Astrocyte (in vitro differentiated cells and primary cell): ENCODE measurements around the gene SLC27A4. TPM values are rescaled to one million over a fixed set of nuclear protein-coding genes. Genes with fewer than 3 reads are reported as not detected.

Experiments
- DNase-seq: peaks from one replicate; pipeline ENCODE4 v3.0.0-alpha.2; 2010; ENCODE audit warnings: low read depth
- FAIRE-seq: peaks from 2 replicates; lab custom pipeline; 2011; peaks lifted over from hg19 to GRCh38; lab: Jason Lieb, UNC
- H2AFZ ChIP-seq: 2 replicates; pipeline ENCODE4 v1.6.0; 2012; ENCODE audit warnings: low read depth, low read length, inconsistent platforms
- H3K27ac ChIP-seq: 2 replicates; pipeline ENCODE4 v1.5.1; 2011; ENCODE audit warnings: low read depth, low read length, inconsistent platforms
- H3K27me3 ChIP-seq: 2 replicates; pipeline ENCODE4 v1.6.0; 2011; ENCODE audit warnings: low read length, inconsistent platforms; ENCODE audit not compliant: insufficient read depth
- H3K36me3 ChIP-seq: 2 replicates; pipeline ENCODE4 v1.5.1; 2011; ENCODE audit warnings: low read length, inconsistent platforms; ENCODE audit not compliant: insufficient read depth
- H3K4me1 ChIP-seq: 2 replicates; pipeline ENCODE4 v1.5.1; 2011; ENCODE audit warnings: low read length, inconsistent platforms; ENCODE audit not compliant: insufficient read depth
- H3K4me2 ChIP-seq: 2 replicates; pipeline ENCODE4 v1.6.0; 2012; ENCODE audit warnings: low read length, inconsistent platforms
- H3K4me3 ChIP-seq: 2 replicates; pipeline ENCODE4 v1.5.1; 2011; ENCODE audit warnings: low read depth, mild to moderate bottlenecking, low read length, inconsistent platforms; ENCODE audit not compliant: insufficient read depth
- H3K79me2 ChIP-seq: 2 replicates; pipeline ENCODE4 v1.6.0; 2012; ENCODE audit warnings: mild to moderate bottlenecking, low read length, inconsistent platforms; ENCODE audit not compliant: insufficient read depth
- H3K9ac ChIP-seq: 2 replicates; pipeline ENCODE4 v1.6.0; 2012; ENCODE audit warnings: mild to moderate bottlenecking, low read length, inconsistent platforms
- H3K9me3 ChIP-seq: 2 replicates; pipeline ENCODE4 v1.5.1; 2012; ENCODE audit warnings: low read depth, mild to moderate bottlenecking, low read length, inconsistent platforms; ENCODE audit not compliant: insufficient read depth
- H4K20me1 ChIP-seq: 2 replicates; pipeline ENCODE4 v1.6.0; 2012; ENCODE audit warnings: low read length, inconsistent platforms; ENCODE audit not compliant: insufficient read depth
- H3K27ac Mint-ChIP-seq: one replicate; pipeline ENCODE4 v1.8.0; 2021; ENCODE audit warnings: mild to moderate bottlenecking, mixed read lengths; ENCODE audit not compliant: unreplicated experiment
- H3K27me3 Mint-ChIP-seq: one replicate; pipeline ENCODE4 v1.8.0; 2021; ENCODE audit warnings: low read depth, mixed read lengths; ENCODE audit not compliant: unreplicated experiment
- H3K36me3 Mint-ChIP-seq: one replicate; pipeline ENCODE4 v1.8.0; 2021; ENCODE audit warnings: low read depth, mixed read lengths; ENCODE audit not compliant: unreplicated experiment
- H3K4me1 Mint-ChIP-seq: one replicate; pipeline ENCODE4 v1.8.0; 2021; ENCODE audit warnings: low read depth, mixed read lengths; ENCODE audit not compliant: unreplicated experiment
- H3K4me3 Mint-ChIP-seq: one replicate; pipeline ENCODE4 v1.8.0; 2021; ENCODE audit warnings: mild to moderate bottlenecking, moderate library complexity, mixed read lengths; ENCODE audit not compliant: unreplicated experiment
- H3K9me3 Mint-ChIP-seq: one replicate; pipeline ENCODE4 v1.8.0; 2021; ENCODE audit warnings: mild to moderate bottlenecking, mixed read lengths; ENCODE audit not compliant: unreplicated experiment
- EZH2 ChIP-seq: IDR thresholded peaks from 2 replicates; pipeline ENCODE4 v1.6.1; 2012; ENCODE audit warnings: mild to moderate bottlenecking, low read length, inconsistent platforms; ENCODE audit not compliant: insufficient read depth
- total RNA-seq: library from RNA; stranded (reverse); gene quantifications from 2 replicates; pipeline ENCODE4 v1.2.1, GENCODE V29; 2021
- TF ChIP-seq, protein P1 (sequence below): IDR thresholded peaks from 2 replicates; pipeline ENCODE4 v1.5.1; 2011; ENCODE audit warnings: low read depth, mild to moderate bottlenecking, inconsistent platforms, low read length, moderate library complexity; ENCODE audit not compliant: insufficient read depth

The SLC27A4 gene
- total RNA-seq, 1 donor from 2014 or later, result 26.9 TPM

- TF ChIP-seq, protein P1, sequence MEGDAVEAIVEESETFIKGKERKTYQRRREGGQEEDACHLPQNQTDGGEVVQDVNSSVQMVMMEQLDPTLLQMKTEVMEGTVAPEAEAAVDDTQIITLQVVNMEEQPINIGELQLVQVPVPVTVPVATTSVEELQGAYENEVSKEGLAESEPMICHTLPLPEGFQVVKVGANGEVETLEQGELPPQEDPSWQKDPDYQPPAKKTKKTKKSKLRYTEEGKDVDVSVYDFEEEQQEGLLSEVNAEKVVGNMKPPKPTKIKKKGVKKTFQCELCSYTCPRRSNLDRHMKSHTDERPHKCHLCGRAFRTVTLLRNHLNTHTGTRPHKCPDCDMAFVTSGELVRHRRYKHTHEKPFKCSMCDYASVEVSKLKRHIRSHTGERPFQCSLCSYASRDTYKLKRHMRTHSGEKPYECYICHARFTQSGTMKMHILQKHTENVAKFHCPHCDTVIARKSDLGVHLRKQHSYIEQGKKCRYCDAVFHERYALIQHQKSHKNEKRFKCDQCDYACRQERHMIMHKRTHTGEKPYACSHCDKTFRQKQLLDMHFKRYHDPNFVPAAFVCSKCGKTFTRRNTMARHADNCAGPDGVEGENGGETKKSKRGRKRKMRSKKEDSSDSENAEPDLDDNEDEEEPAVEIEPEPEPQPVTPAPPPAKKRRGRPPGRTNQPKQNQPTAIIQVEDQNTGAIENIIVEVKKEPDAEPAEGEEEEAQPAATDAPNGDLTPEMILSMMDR, result no peak
- TF ChIP-seq EZH2, result no peak
- no peak overlapping the region for H3K4me3 ChIP-seq
- H3K9me3 Mint-ChIP-seq, result peaks cover 4% of the 10 kb centered on the region
These were observed 36.0 kb upstream of the SLC27A4 start for GRCh38 chr9:128304136-128304970.

DNA sequence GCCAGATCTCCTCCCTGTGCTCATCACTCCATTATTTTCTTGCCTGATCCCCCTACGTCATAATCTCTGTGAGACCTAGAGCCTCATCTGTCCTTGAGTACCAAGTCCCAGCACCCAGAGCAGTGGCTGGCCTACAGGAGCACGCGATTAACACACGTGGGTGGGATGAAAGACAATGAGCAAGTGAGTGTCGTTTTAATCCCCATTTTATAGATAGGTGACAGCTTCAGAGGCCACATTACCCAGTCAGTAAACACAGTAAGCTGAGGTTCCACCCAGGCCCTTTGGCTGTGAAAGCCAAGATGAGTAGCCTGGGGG, 35.4 kb upstream of the SLC27A4 start:
- Mint-ChIP-seq H3K4me1 (peaks cover 4% of the 10 kb centered on the region), H3K9me3 (peaks cover 4% of the 10 kb centered on the region), H3K36me3 (peaks cover 6% of the 10 kb centered on the region), H3K27ac (no peak overlapping the region), H3K4me3 (no peak overlapping the region), H3K27me3 (no peaks in the 10 kb centered on the region)
- Histone ChIP-seq H4K20me1 (no peaks in the 10 kb centered on the region), H3K27me3 (no peaks in the 10 kb centered on the region), H3K4me2 (no peak overlapping the region), H3K9ac (no peak overlapping the region), H3K27ac (peak overlapping the region; percentile 21), H3K36me3 (peaks cover 3% of the 10 kb centered on the region), H2AFZ (no peak overlapping the region), H3K4me1 (peaks cover 18% of the 10 kb centered on the region), H3K9me3 (no peaks in the 10 kb centered on the region), H3K79me2 (no peaks in the 10 kb centered on the region), H3K4me3 (no peak overlapping the region)
- FAIRE-seq (no peak), DNase-seq (peak; percentile 32)
- TF ChIP-seq, protein P1, result no peak
- TF ChIP-seq EZH2, result no peak

More at GRCh38 chr9:128304136-128304970, 36.0 kb upstream of the SLC27A4 start:
- Histone ChIP-seq H3K79me2 (no peaks in the 10 kb centered on the region), H3K9me3 (no peaks in the 10 kb centered on the region), H3K4me1 (peaks cover 18% of the 10 kb centered on the region), H3K27ac (peak overlapping the region; percentile 21), H4K20me1 (no peaks in the 10 kb centered on the region), H3K27me3 (no peaks in the 10 kb centered on the region), H3K9ac (no peak overlapping the region), H2AFZ (no peak overlapping the region), H3K4me2 (peak overlapping the region; percentile 21), H3K36me3 (peaks cover 2% of the 10 kb centered on the region)
- peaks cover 4% of the 10 kb centered on the region for H3K4me1 Mint-ChIP-seq
- DNase-seq (no peak), FAIRE-seq (no peak)
- H3K36me3 Mint-ChIP-seq, result peaks cover 6% of the 10 kb centered on the region
- no peaks in the 10 kb centered on the region for H3K27me3 Mint-ChIP-seq
- H3K4me3 Mint-ChIP-seq, result peak overlapping the region; percentile 28
- peak overlapping the region; percentile 0 for H3K27ac Mint-ChIP-seq

DNA sequence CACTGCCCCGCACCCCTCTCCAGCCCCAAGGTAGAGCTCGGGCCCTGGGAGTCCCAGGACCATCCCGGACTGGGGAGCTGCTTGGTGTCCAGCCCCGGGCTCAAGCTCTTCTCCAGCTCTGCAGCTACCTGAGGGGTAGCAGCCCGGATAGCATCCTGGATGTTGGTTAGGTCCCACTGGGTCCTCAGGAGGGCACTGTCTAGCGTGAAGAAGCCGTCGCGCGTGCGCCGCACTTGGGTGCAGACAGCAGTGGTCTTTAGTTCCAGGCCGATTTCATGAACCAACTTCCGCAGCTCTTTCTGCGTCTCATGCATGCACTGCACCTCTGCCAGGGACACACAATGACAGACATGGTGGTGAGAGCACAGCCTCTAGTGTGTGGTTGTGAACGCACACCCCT, 30.8 kb upstream of the SLC27A4 start:
- Histone ChIP-seq H3K9me3 (no peaks in the 10 kb centered on the region), H2AFZ (no peak overlapping the region), H3K9ac (no peak overlapping the region), H3K27ac (no peak overlapping the region), H3K79me2 (no peaks in the 10 kb centered on the region), H3K4me1 (peaks cover 18% of the 10 kb centered on the region), H3K4me2 (no peak overlapping the region), H3K27me3 (no peaks in the 10 kb centered on the region), H3K4me3 (no peak overlapping the region), H3K36me3 (peaks cover 13% of the 10 kb centered on the region), H4K20me1 (no peaks in the 10 kb centered on the region)
- Mint-ChIP-seq H3K9me3 (no peaks in the 10 kb centered on the region), H3K4me3 (no peak overlapping the region), H3K36me3 (peaks cover 9% of the 10 kb centered on the region), H3K27ac (no peak overlapping the region), H3K4me1 (no peaks in the 10 kb centered on the region), H3K27me3 (no peaks in the 10 kb centered on the region)
- no peak for FAIRE-seq
- TF ChIP-seq EZH2, result no peak
- TF ChIP-seq, protein P1, result no peak
- no peak for DNase-seq
